ENCODE results near the gene HAL.

HAL gene

GRCh38 chr12:95996034-95996658 is at the start of gene HAL:
Gene HAL, minus strand, starts transcription at chr12:95996344. Its CDS starts 434 bp downstream, at chr12:95995910.
- H3K27ac ChIP-seq: no peak within 1 kb of the TSS
- TF ChIP-seq CTCF (conservative IDR thresholded peaks at IDR 0.05) (no peak), ZFX (IDR thresholded peaks at IDR 0.05) (no peak)

- TF ChIP-seq ZFX (IDR thresholded peaks at IDR 0.05) (no peak), CTCF (conservative IDR thresholded peaks at IDR 0.05) (no peak)
- H3K27ac ChIP-seq: no peak overlapping the region
Measured at GRCh38 chr12:96045566-96045965, 49.4 kb upstream of the HAL start.

- TF ChIP-seq ZFX (IDR thresholded peaks at IDR 0.05) (no peak), CTCF (conservative IDR thresholded peaks at IDR 0.05) (no peak)
- no peak overlapping the region for H3K27ac ChIP-seq
Measured at GRCh38 chr12:96044943-96045290, 48.8 kb upstream of the HAL start.

GRCh38 chr12:96044017-96044942 is 48.1 kb upstream of the HAL start:
- TF ChIP-seq ZFX (IDR thresholded peaks at IDR 0.05): no peak
- no peak overlapping the region for H3K27ac ChIP-seq

- TF ChIP-seq CTCF (conservative IDR thresholded peaks at IDR 0.05) (no peak), ZFX (IDR thresholded peaks at IDR 0.05) (no peak)
- no peak overlapping the region for H3K27ac ChIP-seq
Measured at GRCh38 chr12:96041181-96041580, 45.0 kb upstream of the HAL start.

- no peak for TF ChIP-seq CTCF (conservative IDR thresholded peaks at IDR 0.05)
- TF ChIP-seq ZFX (IDR thresholded peaks at IDR 0.05): no peak
- no peak overlapping the region for H3K27ac ChIP-seq
Measured at GRCh38 chr12:96040305-96041133, 44.4 kb upstream of the HAL start.

- TF ChIP-seq CTCF (conservative IDR thresholded peaks at IDR 0.05) (no peak), ZFX (IDR thresholded peaks at IDR 0.05) (no peak)
- no peak overlapping the region for H3K27ac ChIP-seq
Measured at GRCh38 chr12:96039516-96039915, 43.4 kb upstream of the HAL start.
